ENCODE data around the gene KCNQ1.

GRCh38 chr11:2673871-2674471, 229.2 kb downstream of the KCNQ1 start:
- TF ChIP-seq CTCF (IDR thresholded peaks at IDR 0.05) (no peak), EP300 (IDR thresholded peaks at IDR 0.05; ENCODE audit: borderline replicate concordance in 1 of 2, low read depth in 1 of 2, low read length in 1 of 2) (no peak), MXI1 (IDR thresholded peaks at IDR 0.05; ENCODE audit: low read depth, low read length) (no peak), POLR2AphosphoS5 (IDR thresholded peaks at IDR 0.05; ENCODE audit: low read depth, low read length) (no peak), CHD2 (IDR thresholded peaks at IDR 0.05; ENCODE audit: low read length, partially characterized antibody) (no peak), GATA2 (CRISPR knock-in tag; IDR thresholded peaks at IDR 0.05) (no peak), RFX5 (IDR thresholded peaks at IDR 0.05; ENCODE audit: low read length) (no peak), EZH2phosphoT487 (IDR thresholded peaks at IDR 0.05; ENCODE audit: borderline replicate concordance, low read depth) (no peak), NRF1 (IDR thresholded peaks at IDR 0.05; ENCODE audit: low read depth, low read length) (no peak), GABPA (IDR thresholded peaks at IDR 0.05; ENCODE audit: low read depth) (no peak), YY1 (IDR thresholded peaks at IDR 0.05; ENCODE audit: low read depth) (no peak)
- TF ChIP-seq, protein P1, sequence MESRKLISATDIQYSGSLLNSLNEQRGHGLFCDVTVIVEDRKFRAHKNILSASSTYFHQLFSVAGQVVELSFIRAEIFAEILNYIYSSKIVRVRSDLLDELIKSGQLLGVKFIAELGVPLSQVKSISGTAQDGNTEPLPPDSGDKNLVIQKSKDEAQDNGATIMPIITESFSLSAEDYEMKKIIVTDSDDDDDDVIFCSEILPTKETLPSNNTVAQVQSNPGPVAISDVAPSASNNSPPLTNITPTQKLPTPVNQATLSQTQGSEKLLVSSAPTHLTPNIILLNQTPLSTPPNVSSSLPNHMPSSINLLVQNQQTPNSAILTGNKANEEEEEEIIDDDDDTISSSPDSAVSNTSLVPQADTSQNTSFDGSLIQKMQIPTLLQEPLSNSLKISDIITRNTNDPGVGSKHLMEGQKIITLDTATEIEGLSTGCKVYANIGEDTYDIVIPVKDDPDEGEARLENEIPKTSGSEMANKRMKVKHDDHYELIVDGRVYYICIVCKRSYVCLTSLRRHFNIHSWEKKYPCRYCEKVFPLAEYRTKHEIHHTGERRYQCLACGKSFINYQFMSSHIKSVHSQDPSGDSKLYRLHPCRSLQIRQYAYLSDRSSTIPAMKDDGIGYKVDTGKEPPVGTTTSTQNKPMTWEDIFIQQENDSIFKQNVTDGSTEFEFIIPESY (IDR thresholded peaks at IDR 0.05; ENCODE audit: borderline replicate concordance, low read depth) = no peak

Data from SK-N-SH (cell line).